Breast epithelium (tissue), 4 donors: Measurements from ENCODE around the gene NDUFS6. TPM values are rescaled to one million over a fixed set of nuclear protein-coding genes. Genes with fewer than 3 reads are reported as not detected.
"Not testable (repeated sequence)": the region's sequence is repeated elsewhere in the genome, so short reads cannot be mapped to it uniquely, and the experiment has no call there.

Experiments used
- DNase-seq, 2 donors: peaks; one replicate each; pipeline ENCODE4 v3.0.0-alpha.2; 2019; ENCODE audit warnings: low spot score in 2 of 2
- H3K27ac ChIP-seq, 2 donors: fragments of 200-600 bp; sonication (generic) in 1 of 2; one replicate each; pipeline ENCODE4 v1.5.1; 2016 to 2019; ENCODE audit warnings: mild to moderate bottlenecking in 1 of 2
- H3K27me3 ChIP-seq, 2 donors: fragments of 200-600 bp; sonication (generic) in 1 of 2; one replicate each; pipeline versions ENCODE4 v1.5.1 to v1.6.0; 2017 to 2019; ENCODE audit warnings: control low read depth in 1 of 2, mild to moderate bottlenecking in 1 of 2
- H3K36me3 ChIP-seq: fragments of 200-600 bp; one replicate; pipeline ENCODE4 v1.5.1; 2019
- H3K4me1 ChIP-seq, 2 donors: fragments of 200-600 bp; sonication (generic); one replicate each; pipeline ENCODE4 v1.5.1; 2016 to 2019; ENCODE audit warnings: control low read depth in 1 of 2
- H3K4me3 ChIP-seq, 3 donors: fragments of 200-600 bp; sonication (generic); 1 replicate in 2 of 3; 2 replicates in 1 of 3; pipeline ENCODE4 v1.5.1; 2016 to 2019; ENCODE audit warnings: mild to moderate bottlenecking in 3 of 3, moderate library complexity in 2 of 3
- H3K9me3 ChIP-seq, 2 donors: fragments of 200-600 bp; sonication (generic) in 1 of 2; one replicate each; pipeline ENCODE4 v1.5.1; 2016 to 2019; ENCODE audit warnings: control low read depth in 1 of 2
- CTCF ChIP-seq, 3 donors: fragments of 450-650 bp; IDR thresholded peaks; one replicate each; pipeline ENCODE4 v1.5.1; 2016 to 2017; ENCODE audit warnings: antibody characterized with exemption in 3 of 3, mild to moderate bottlenecking in 3 of 3, moderate library complexity in 3 of 3
- POLR2A ChIP-seq: fragments of 450-650 bp; IDR thresholded peaks from one replicate; pipeline ENCODE4 v1.6.1; 2016; ENCODE audit warnings: antibody characterized with exemption, mild to moderate bottlenecking, moderate library complexity
- POLR2AphosphoS5 ChIP-seq, 3 donors: sonication (generic); formaldehyde crosslinking; IDR thresholded peaks; one replicate each; pipeline ENCODE4 v1.6.1; 2017; ENCODE audit warnings: antibody characterized with exemption in 3 of 3
- intact Hi-C: fragments of 100-400 bp; cut with DNase I; formaldehyde crosslinking; loops from one replicate; pipeline ENCODE4 v1.15.1; 2023; ENCODE audit warnings: low total_unique reads
- total RNA-seq, 3 donors: library from RNA; depleted of rRNA; stranded (reverse); fragments of >200 nt; gene quantifications; one replicate each; pipeline ENCODE4 v1.1.0, GENCODE V29; 2016

The NDUFS6 gene
- total RNA-seq, 3 donors from 2014 or later = 37.9 to 68.8 (median 48.0) TPM

- DNase-seq = no peak
- H3K4me1 ChIP-seq = peaks cover 0 to 12% of the 10 kb centered on the region in 2 donors
- H3K27me3 ChIP-seq = no peaks in the 10 kb centered on the region
- intact Hi-C loops = no loop called here
- no peak overlapping the region for H3K27ac ChIP-seq
- no peak overlapping the region for H3K4me3 ChIP-seq
- H3K9me3 ChIP-seq = no peaks in the 10 kb centered on the region
- no peaks in the 10 kb centered on the region for H3K36me3 ChIP-seq
- no peak for TF ChIP-seq POLR2AphosphoS5 (IDR thresholded peaks at IDR 0.05)
Measured at GRCh38 chr5:1797855-1798254, 3.4 kb upstream of the NDUFS6 start.

- H3K27ac ChIP-seq, H3K27me3 ChIP-seq, H3K9me3 ChIP-seq, intact Hi-C loops, H3K36me3 ChIP-seq, DNase-seq: not testable (repeated sequence)
- Histone ChIP-seq H3K4me3 (peak overlapping the region; percentile 91 to 97 (median 97)), H3K4me1 (peaks cover 0 to 12% of the 10 kb centered on the region in 2 donors)
Measured at GRCh38 chr5:1798589-1798988, 2.6 kb upstream of the NDUFS6 start.

- Histone ChIP-seq H3K4me1 (peaks cover 0 to 12% of the 10 kb centered on the region in 2 donors), H3K4me3 (peak overlapping the region; percentile 91 to 97 (median 97)), H3K27ac (peak overlapping the region; percentile 88 to 93), H3K36me3 (no peaks in the 10 kb centered on the region), H3K9me3 (no peaks in the 10 kb centered on the region), H3K27me3 (no peaks in the 10 kb centered on the region)
- no peak for DNase-seq
- TF ChIP-seq POLR2AphosphoS5 (IDR thresholded peaks at IDR 0.05) = no peak
- no peak for TF ChIP-seq CTCF (IDR thresholded peaks at IDR 0.05)
- TF ChIP-seq POLR2A = no peak
- intact Hi-C loops = no loop called here
Measured at GRCh38 chr5:1799110-1799601, 2.1 kb upstream of the NDUFS6 start.

- peak; percentile 90 to 93 for DNase-seq
- peak within 1 kb of the TSS; percentile 91 to 97 (median 97) for H3K4me3 ChIP-seq
- peaks cover 0 to 12% of the 10 kb centered on the region in 2 donors for H3K4me1 ChIP-seq
- H3K9me3 ChIP-seq = no peaks in the 10 kb centered on the region
- peak; percentile 34 to 85 (median 72) for TF ChIP-seq POLR2AphosphoS5 (IDR thresholded peaks at IDR 0.05)
- TF ChIP-seq CTCF (IDR thresholded peaks at IDR 0.05) = no peak
- TF ChIP-seq POLR2A = peak; percentile 44
- no peaks in the 10 kb centered on the region for H3K36me3 ChIP-seq
- intact Hi-C loops = no loop called here
- no peaks in the 10 kb centered on the region for H3K27me3 ChIP-seq
- H3K27ac ChIP-seq = peak within 1 kb of the TSS; percentile 88 to 93
Measured at GRCh38 chr5:1799602-1800471, 1.4 kb upstream of the NDUFS6 start, which contains the start of gene MRPL36. MRPL36 (minus strand) TSS chr5:1799837; CDS start chr5:1798935, 902 bp downstream.

- no peaks in the 10 kb centered on the region for H3K36me3 ChIP-seq
- intact Hi-C loops = no loop called here
- peak overlapping the region; percentile 91 to 97 (median 97) for H3K4me3 ChIP-seq
- peaks cover 0 to 12% of the 10 kb centered on the region in 2 donors for H3K4me1 ChIP-seq
- H3K9me3 ChIP-seq = no peaks in the 10 kb centered on the region
- TF ChIP-seq POLR2AphosphoS5 (IDR thresholded peaks at IDR 0.05) = no peak
- H3K27ac ChIP-seq = peak overlapping the region; percentile 88 to 93
- DNase-seq = no peak
- no peaks in the 10 kb centered on the region for H3K27me3 ChIP-seq
Measured at GRCh38 chr5:1800472-1801221, 560 bp upstream of the NDUFS6 start.

GRCh38 chr5:1801967-1802295 is 724 bp downstream of the NDUFS6 start:
- H3K27ac ChIP-seq = peak overlapping the region; percentile 88 to 93
- intact Hi-C loops = no loop called here
- no peak for TF ChIP-seq POLR2AphosphoS5 (IDR thresholded peaks at IDR 0.05)
- TF ChIP-seq CTCF (IDR thresholded peaks at IDR 0.05) = no peak
- TF ChIP-seq POLR2A = no peak

More at GRCh38 chr5:1801967-1802295, 724 bp downstream of the NDUFS6 start:
- Histone ChIP-seq H3K36me3 (no peaks in the 10 kb centered on the region), H3K27me3 (no peaks in the 10 kb centered on the region), H3K9me3 (no peaks in the 10 kb centered on the region), H3K4me1 (peaks cover 0 to 12% of the 10 kb centered on the region in 2 donors), H3K4me3 (peak overlapping the region; percentile 91 to 97 (median 97))
- DNase-seq = peak in 1 of 2 donors; percentile 37
